SU-DHL-6 (cell line): ENCODE data around the gene SAE1.

ENCODE experiments used
- EZH2phosphoT487 ChIP-seq: fragments of 200-600 bp; sonication (generic), shearing (Covaris generic); conservative IDR thresholded peaks from 2 replicates; pipeline ENCODE4 v1.6.1; 2018; ENCODE audit warnings: mild to moderate bottlenecking, antibody characterized with exemption, low read length, moderate library complexity, mixed read lengths
- TF ChIP-seq, protein P1 (sequence below): fragments of 200-600 bp; sonication (generic); IDR thresholded peaks from one replicate; pipeline ENCODE4 v1.5.1; 2017; ENCODE audit warnings: antibody characterized with exemption, mild to moderate bottlenecking, low read length, moderate library complexity; ENCODE audit not compliant: insufficient read depth, poor library complexity, severe bottlenecking

- TF ChIP-seq, protein P1, sequence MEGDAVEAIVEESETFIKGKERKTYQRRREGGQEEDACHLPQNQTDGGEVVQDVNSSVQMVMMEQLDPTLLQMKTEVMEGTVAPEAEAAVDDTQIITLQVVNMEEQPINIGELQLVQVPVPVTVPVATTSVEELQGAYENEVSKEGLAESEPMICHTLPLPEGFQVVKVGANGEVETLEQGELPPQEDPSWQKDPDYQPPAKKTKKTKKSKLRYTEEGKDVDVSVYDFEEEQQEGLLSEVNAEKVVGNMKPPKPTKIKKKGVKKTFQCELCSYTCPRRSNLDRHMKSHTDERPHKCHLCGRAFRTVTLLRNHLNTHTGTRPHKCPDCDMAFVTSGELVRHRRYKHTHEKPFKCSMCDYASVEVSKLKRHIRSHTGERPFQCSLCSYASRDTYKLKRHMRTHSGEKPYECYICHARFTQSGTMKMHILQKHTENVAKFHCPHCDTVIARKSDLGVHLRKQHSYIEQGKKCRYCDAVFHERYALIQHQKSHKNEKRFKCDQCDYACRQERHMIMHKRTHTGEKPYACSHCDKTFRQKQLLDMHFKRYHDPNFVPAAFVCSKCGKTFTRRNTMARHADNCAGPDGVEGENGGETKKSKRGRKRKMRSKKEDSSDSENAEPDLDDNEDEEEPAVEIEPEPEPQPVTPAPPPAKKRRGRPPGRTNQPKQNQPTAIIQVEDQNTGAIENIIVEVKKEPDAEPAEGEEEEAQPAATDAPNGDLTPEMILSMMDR = no peak
- no peak for TF ChIP-seq EZH2phosphoT487
These were observed 20.1 kb upstream of the SAE1 start for GRCh38 chr19:47110521-47111005.
